Peyer's patch (tissue), 4 donors: Measurements from ENCODE around the gene SUZ12.

Experiments
- POLR2A ChIP-seq, 2 donors: fragments of 450-650 bp; IDR thresholded peaks; one replicate each; pipeline ENCODE4 v1.5.1; 2017; ENCODE audit warnings: antibody characterized with exemption in 2 of 2, mild to moderate bottlenecking in 2 of 2, moderate library complexity in 2 of 2
- TF ChIP-seq, protein P1 (sequence below), 6 experiments: fragments of 450-650 bp in 4 of 6; fragments of 200-600 bp in 2 of 6; sonication (generic) in 1 of 6; IDR thresholded peaks; one replicate each; pipeline ENCODE4 v1.5.1; 2017 to 2019; ENCODE audit warnings: antibody characterized with exemption in 6 of 6, mild to moderate bottlenecking in 3 of 6, moderate library complexity in 1 of 6

DNA sequence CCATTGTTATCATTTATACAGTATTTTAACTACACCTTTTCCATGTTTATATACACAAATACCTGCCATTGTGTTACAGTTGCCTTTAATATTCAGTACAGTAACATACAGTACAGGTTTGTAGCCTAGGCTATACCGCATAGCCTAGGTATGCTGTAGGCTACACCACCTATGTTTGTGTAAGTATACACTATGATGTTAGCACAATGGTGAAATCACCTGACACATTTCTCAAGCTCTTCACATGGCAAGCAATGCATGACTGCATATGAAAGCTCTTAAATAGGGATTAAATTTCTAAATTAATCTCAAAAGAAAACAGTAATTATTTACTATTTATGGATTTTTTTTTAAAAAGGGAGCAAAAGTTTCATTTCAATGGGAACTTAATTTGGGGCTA lies 82.4 kb downstream of the SUZ12 start:
- TF ChIP-seq, protein P1, sequence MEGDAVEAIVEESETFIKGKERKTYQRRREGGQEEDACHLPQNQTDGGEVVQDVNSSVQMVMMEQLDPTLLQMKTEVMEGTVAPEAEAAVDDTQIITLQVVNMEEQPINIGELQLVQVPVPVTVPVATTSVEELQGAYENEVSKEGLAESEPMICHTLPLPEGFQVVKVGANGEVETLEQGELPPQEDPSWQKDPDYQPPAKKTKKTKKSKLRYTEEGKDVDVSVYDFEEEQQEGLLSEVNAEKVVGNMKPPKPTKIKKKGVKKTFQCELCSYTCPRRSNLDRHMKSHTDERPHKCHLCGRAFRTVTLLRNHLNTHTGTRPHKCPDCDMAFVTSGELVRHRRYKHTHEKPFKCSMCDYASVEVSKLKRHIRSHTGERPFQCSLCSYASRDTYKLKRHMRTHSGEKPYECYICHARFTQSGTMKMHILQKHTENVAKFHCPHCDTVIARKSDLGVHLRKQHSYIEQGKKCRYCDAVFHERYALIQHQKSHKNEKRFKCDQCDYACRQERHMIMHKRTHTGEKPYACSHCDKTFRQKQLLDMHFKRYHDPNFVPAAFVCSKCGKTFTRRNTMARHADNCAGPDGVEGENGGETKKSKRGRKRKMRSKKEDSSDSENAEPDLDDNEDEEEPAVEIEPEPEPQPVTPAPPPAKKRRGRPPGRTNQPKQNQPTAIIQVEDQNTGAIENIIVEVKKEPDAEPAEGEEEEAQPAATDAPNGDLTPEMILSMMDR (IDR thresholded peaks at IDR 0.05), result no peak
- no peak for TF ChIP-seq POLR2A (IDR thresholded peaks at IDR 0.05)
